Lung microvascular endothelial cell (primary cell): ENCODE measurements around the gene RPP38. TPM values are rescaled to one million over a fixed set of nuclear protein-coding genes. Genes with fewer than 3 reads are reported as not detected.

Source experiments
- DNase-seq, 2 donors: peaks; one replicate each; pipeline versions ENCODE4 v3.0.0 to v3.0.0-alpha.2; 2010; ENCODE audit warnings: low read depth in 2 of 2
- total RNA-seq: library from RNA; depleted of rRNA; stranded (reverse); fragments of >200 nt; gene quantifications from 2 replicates; pipeline ENCODE4 v1.2.1, GENCODE V29; 2014

Gene RPP38
- total RNA-seq, 1 donor from 2014 or later, result 8.5 TPM

DNA sequence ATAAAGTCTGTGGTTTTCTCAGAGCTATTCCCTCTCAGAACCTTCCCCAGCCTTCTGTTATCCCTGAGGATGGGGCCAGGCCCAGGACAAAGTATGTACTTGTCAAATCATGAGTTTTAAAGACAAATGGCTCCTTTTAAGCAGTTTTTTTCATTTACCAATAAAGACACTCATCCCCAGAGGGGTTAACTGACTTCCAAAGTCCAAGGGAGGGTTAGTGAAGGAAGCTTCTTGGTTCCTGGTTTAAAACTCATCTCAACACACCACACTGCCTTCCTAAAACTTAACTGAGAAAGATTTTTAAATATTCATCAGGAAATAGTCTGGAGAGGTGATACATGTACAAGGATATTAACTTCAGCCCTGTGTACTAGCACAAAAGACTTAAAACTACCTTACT is 55.4 kb downstream of the RPP38 start:
- no peak for DNase-seq

Other genes with a start within 250 kb of the RPP38 start
- gene SUV39H2, start 218.5 kb upstream of the RPP38 start, total RNA-seq, result 7.6 and 8.1 TPM in 2 replicates
- 4.0 and 5.2 TPM in 2 replicates for gene DCLRE1C, start 143.3 kb upstream of the RPP38 start, total RNA-seq
- 0.20 TPM in 1 of 2 replicates, not detected in the other for gene MEIG1, start 138.0 kb upstream of the RPP38 start, total RNA-seq
- 0.20 and 0.44 TPM in 2 replicates for gene OLAH, start 53.4 kb upstream of the RPP38 start, total RNA-seq
- 0.60 and 1.5 TPM in 2 replicates for gene ACBD7, start 8.6 kb upstream of the RPP38 start, total RNA-seq
- 39.1 and 48.6 TPM in 2 replicates for gene NMT2, start 71.3 kb downstream of the RPP38 start, total RNA-seq